B cell (primary cell): ENCODE results near the gene LIN7A. TPM values are rescaled to one million over a fixed set of nuclear protein-coding genes. Genes with fewer than 3 reads are reported as not detected.

Experiments used
- ATAC-seq: fragments of 200-7000 bp; cut with Tn5 transposase; one replicate; pipeline ENCODE4 v1.10.0; 2021; ENCODE audit warnings: low read depth, mild to moderate bottlenecking, moderate number of reproducible peaks, moderate library complexity
- CTCF ChIA-PET: fragments of 350-600 bp; sonication (Branson Sonifier 250); formaldehyde crosslinking; loops from one replicate; lab custom pipeline; 2021; ENCODE audit warnings: antibody characterized with exemption, inconsistent platforms; lab: Charles Lee
- POLR2A ChIA-PET: fragments of 350-600 bp; sonication (Branson Sonifier 250); formaldehyde crosslinking; loops from one replicate; lab custom pipeline; 2021; ENCODE audit warnings: antibody characterized with exemption; lab: Charles Lee
- DNase-seq: peaks from one replicate; pipeline ENCODE4 v3.0.0; 2013
- H2AFZ ChIP-seq: 2 replicates; pipeline ENCODE4 v1.6.1; 2012; ENCODE audit warnings: mild to moderate bottlenecking, low read depth, low read length; ENCODE audit not compliant: insufficient read depth, poor library complexity, severe bottlenecking
- H3K27ac ChIP-seq, 2 donors: 1 replicate in 1 of 2; 2 replicates in 1 of 2; pipeline ENCODE4 v1.5.1; 2012 to 2013; ENCODE audit warnings: low read length in 2 of 2, mild to moderate bottlenecking in 2 of 2, moderate library complexity in 1 of 2
- H3K27me3 ChIP-seq, 4 experiments: fragments of 200-600 bp in 1 of 4; sonication (generic) in 1 of 4; replicated peaks in 1 of 4; 1 replicate in 2 of 4; 2 replicates in 2 of 4; pipeline versions ENCODE4 v1.6.1 to v1.7.0; 2013 to 2016; ENCODE audit warnings: low read length in 3 of 4, mild to moderate bottlenecking in 2 of 4, mixed read lengths in 1 of 4, moderate library complexity in 1 of 4; ENCODE audit not compliant: insufficient read depth in 4 of 4, control insufficient read depth in 3 of 4; ENCODE audit errors: control extremely low read depth in 1 of 4
- H3K36me3 ChIP-seq, 2 experiments: replicated peaks in 1 of 2; 1 replicate in 1 of 2; 2 replicates in 1 of 2; pipeline versions ENCODE4 v1.6.1 to v1.7.1; 2013; ENCODE audit warnings: low read length in 1 of 2; ENCODE audit not compliant: insufficient read depth in 2 of 2, control insufficient read depth in 1 of 2; ENCODE audit errors: control extremely low read depth in 1 of 2, extremely low read depth in 1 of 2
- H3K4me1 ChIP-seq, 2 donors: fragments of 200-600 bp in 1 of 2; sonication (generic) in 1 of 2; 1 replicate in 1 of 2; 2 replicates in 1 of 2; pipeline versions ENCODE4 v1.5.1 to v1.6.1; 2013 to 2017; ENCODE audit warnings: low read length in 2 of 2; ENCODE audit not compliant: control insufficient read depth in 2 of 2, insufficient read depth in 2 of 2
- H3K4me2 ChIP-seq: replicated peaks from 2 replicates; pipeline ENCODE3; 2012; ENCODE audit warnings: mild to moderate bottlenecking, low read depth, low read length; ENCODE audit not compliant: poor library complexity, severe bottlenecking
- H3K4me3 ChIP-seq, 5 experiments: fragments of 200-600 bp in 1 of 5; sonication (generic) in 1 of 5; 1 replicate in 3 of 5; 2 replicates in 2 of 5; pipeline versions ENCODE4 v1.5.1 to v1.7.0; 2011 to 2016; ENCODE audit warnings: low read length in 4 of 5, mild to moderate bottlenecking in 4 of 5, low read depth in 2 of 5, control low read depth in 1 of 5, moderate library complexity in 1 of 5; ENCODE audit not compliant: insufficient read depth in 1 of 5; ENCODE audit errors: control extremely low read depth in 1 of 5, extremely low read depth in 1 of 5
- H3K79me2 ChIP-seq: fragments of 200-600 bp; sonication (generic); one replicate; pipeline ENCODE4 v1.6.0; 2016; ENCODE audit warnings: low read length; ENCODE audit not compliant: control insufficient read depth, insufficient read depth
- H3K9ac ChIP-seq: fragments of 200-600 bp; sonication (generic); 2 replicates; pipeline ENCODE4 v1.6.1; 2017; ENCODE audit warnings: mild to moderate bottlenecking, low read length, moderate library complexity
- H3K9me3 ChIP-seq, 3 donors: one replicate each; pipeline versions ENCODE4 v1.6.1 to v1.7.1; 2013; ENCODE audit warnings: low read length in 2 of 3; ENCODE audit not compliant: control insufficient read depth in 2 of 3, insufficient read depth in 1 of 3; ENCODE audit errors: control extremely low read depth in 1 of 3
- H4K20me1 ChIP-seq: 2 replicates; pipeline ENCODE4 v1.6.0; 2012; ENCODE audit warnings: mild to moderate bottlenecking, low read length; ENCODE audit not compliant: insufficient read depth, control insufficient read depth, poor library complexity, severe bottlenecking
- H3K27ac Mint-ChIP-seq: one replicate; pipeline ENCODE4 v1.8.0; 2021; ENCODE audit warnings: mixed read lengths
- H3K27me3 Mint-ChIP-seq: one replicate; pipeline ENCODE4 v1.8.0; 2021; ENCODE audit warnings: mixed read lengths
- H3K4me1 Mint-ChIP-seq: one replicate; pipeline ENCODE4 v1.8.0; 2021; ENCODE audit warnings: mixed read lengths
- H3K4me3 Mint-ChIP-seq: one replicate; pipeline ENCODE4 v1.8.0; 2021; ENCODE audit warnings: mixed read lengths
- H3K9me3 Mint-ChIP-seq: one replicate; pipeline ENCODE4 v1.8.0; 2022; ENCODE audit warnings: mixed read lengths; ENCODE audit not compliant: insufficient read depth
- CTCF ChIP-seq: fragments of 200-600 bp; IDR thresholded peaks from one replicate; pipeline ENCODE4 v1.8.0; 2022; ENCODE audit warnings: antibody characterized with exemption, mild to moderate bottlenecking
- EZH2 ChIP-seq: IDR thresholded peaks from 2 replicates; pipeline ENCODE4 v1.6.1; 2012; ENCODE audit warnings: borderline replicate concordance, low read depth, mild to moderate bottlenecking, moderate library complexity, low read length; ENCODE audit not compliant: insufficient read depth, poor library complexity, severe bottlenecking
- WGBS: methylation state at CpG from one replicate; pipeline ENCODE4 v1.1.5; 2013; ENCODE audit warnings: missing lambda C conversion rate; ENCODE audit not compliant: insufficient coverage; 5-methylcytosine and 5-hydroxymethylcytosine counted together
- intact Hi-C: fragments of 100-400 bp; cut with micrococcal nuclease; formaldehyde crosslinking; loops from one replicate; pipeline ENCODE4 v1.10.0; 2022
- polyA plus RNA-seq: library from polyadenylated mRNA; depleted of rRNA; stranded (reverse); fragments of >200 nt; gene quantifications from 2 replicates; pipeline ENCODE4 v1.2.3, GENCODE V29; 2012
- total RNA-seq, 2 donors: library from RNA; stranded (reverse); fragments of 120-200 nt in 1 of 2; gene quantifications; 1 replicate in 1 of 2; 2 replicates in 1 of 2; pipeline versions ENCODE4 v1.2.3 to v1.2.4, GENCODE V29; 2013 to 2022

The LIN7A gene
- total and polyA plus RNA-seq, 2 donors (not counting 1 experiment from before 2014, with no cell fraction given) = 0.10 TPM; not detected in 1

- POLR2A ChIA-PET = no interaction called here
These were observed 918 bp downstream of the LIN7A start for GRCh38 chr12:80936642-80937390.

More at GRCh38 chr12:80936642-80937390, 918 bp downstream of the LIN7A start:
- Mint-ChIP-seq H3K4me3 (no peak overlapping the region), H3K9me3 (no peaks in the 10 kb centered on the region), H3K4me1 (no peaks in the 10 kb centered on the region), H3K27me3 (peaks cover 28% of the 10 kb centered on the region), H3K27ac (no peak overlapping the region)
- 3% methylated on average over 67 of the region's 67 CpGs for WGBS
- ATAC-seq (no peak), DNase-seq (peak; percentile 2)
- Histone ChIP-seq H3K9ac (no peak overlapping the region), H3K27me3 (peaks cover 0 to 12% (median 12%) of the 10 kb centered on the region in 4 experiments), H3K27ac (no peak overlapping the region), H3K4me2 (no peak overlapping the region), H3K36me3 (no peaks in the 10 kb centered on the region), H3K4me1 (no peaks in the 10 kb centered on the region), H3K4me3 (peak overlapping the region in 1 of 5 experiments; percentile 55), H2AFZ (no peak overlapping the region), H3K79me2 (no peaks in the 10 kb centered on the region), H3K9me3 (peaks cover 0 to 13% (median 0%) of the 10 kb centered on the region in 3 donors), H4K20me1 (no peaks in the 10 kb centered on the region)
- CTCF ChIA-PET = no interaction called here
- TF ChIP-seq EZH2 (no peak), CTCF (no peak)
- intact Hi-C loops = no loop called here
